ENCODE results near the gene SARS1. TPM values are rescaled to one million over a fixed set of nuclear protein-coding genes. Genes with fewer than 3 reads are reported as not detected.

The SARS1 gene
- total RNA-seq, 2 experiments from 2014 or later: 277 to 290 TPM

GRCh38 chr1:109265016-109265415 lies 51.3 kb downstream of the SARS1 start:
- no peaks in the 10 kb centered on the region for H4K20me1 ChIP-seq (ENCODE audit: insufficient read depth, low read length)

GRCh38 chr1:109265741-109266330 lies 52.1 kb downstream of the SARS1 start:
- ChIA-PET POLR2A (interaction anchor here (0.6 kb wide), 1 partner anchor 9 kb away, joined by 5 read pairs; no protein-coding TSS in a partner anchor), CTCF (ENCODE audit: unreplicated experiment) (no interaction called here)
- no TSS peak for BruUV-seq (replicated peaks)
- Histone ChIP-seq H2AFZ (ENCODE audit: low read length) (no peak overlapping the region), H3K9me2 (ENCODE audit: insufficient read depth, low read length) (no peaks in the 10 kb centered on the region), H3K4me2 (ENCODE audit: low read length) (no peak overlapping the region), H3K79me2 (ENCODE audit: insufficient read depth, low read depth, low read length) (no peaks in the 10 kb centered on the region), H3K36me3 (ENCODE audit: insufficient read depth, low read length) (no peaks in the 10 kb centered on the region), H3K9me3 (ENCODE audit: low read length) (no peaks in the 10 kb centered on the region), H4K20me1 (ENCODE audit: insufficient read depth, low read length) (no peaks in the 10 kb centered on the region), H3K4me1 (ENCODE audit: insufficient read depth, low read length, poor library complexity, severe bottlenecking) (no peaks in the 10 kb centered on the region), H3K27ac (ENCODE audit: low read depth, low read length, poor library complexity, severe bottlenecking) (no peak overlapping the region), H3K4me3 (ENCODE audit: low read depth, low read length, poor library complexity, severe bottlenecking) (no peak overlapping the region)
- no peak for TF ChIP-seq EZH2phosphoT487 (IDR thresholded peaks at IDR 0.05; ENCODE audit: borderline replicate concordance, low read depth, low read length)
- no peak for TF ChIP-seq CTCF (conservative IDR thresholded peaks at IDR 0.05; ENCODE audit: low read length)
- DNase-seq (ENCODE audit: low spot score): no peak
- intact Hi-C loops (cut with micrococcal nuclease; ENCODE audit: unreplicated experiment): no loop called here

More at GRCh38 chr1:109265016-109265415, 51.3 kb downstream of the SARS1 start:
- H3K4me1 ChIP-seq (ENCODE audit: insufficient read depth, low read length, poor library complexity, severe bottlenecking): no peaks in the 10 kb centered on the region
- no peak overlapping the region for H3K4me3 ChIP-seq (ENCODE audit: low read depth, low read length, poor library complexity, severe bottlenecking)
- no peaks in the 10 kb centered on the region for H3K36me3 ChIP-seq (ENCODE audit: insufficient read depth, low read length)
- no peak overlapping the region for H3K27ac ChIP-seq (ENCODE audit: low read depth, low read length, poor library complexity, severe bottlenecking)
- TF ChIP-seq EZH2phosphoT487 (IDR thresholded peaks at IDR 0.05; ENCODE audit: borderline replicate concordance, low read depth, low read length) (no peak), CTCF (conservative IDR thresholded peaks at IDR 0.05; ENCODE audit: low read length) (no peak)
- no TSS peak for BruUV-seq (replicated peaks)
- H3K79me2 ChIP-seq (ENCODE audit: insufficient read depth, low read depth, low read length): no peaks in the 10 kb centered on the region
- intact Hi-C loops (cut with micrococcal nuclease; ENCODE audit: unreplicated experiment): no loop called here
- no peak overlapping the region for H2AFZ ChIP-seq (ENCODE audit: low read length)
- H3K4me2 ChIP-seq (ENCODE audit: low read length): no peak overlapping the region
- no peak for DNase-seq (ENCODE audit: low spot score)
- H3K9me2 ChIP-seq (ENCODE audit: insufficient read depth, low read length): no peaks in the 10 kb centered on the region
- ChIA-PET CTCF (ENCODE audit: unreplicated experiment) (interaction anchor here (1.2 kb wide), 1 partner anchor 135 kb away, joined by 4 read pairs; no protein-coding TSS in a partner anchor), POLR2A (no interaction called here)
- no peaks in the 10 kb centered on the region for H3K9me3 ChIP-seq (ENCODE audit: low read length)

DNA sequence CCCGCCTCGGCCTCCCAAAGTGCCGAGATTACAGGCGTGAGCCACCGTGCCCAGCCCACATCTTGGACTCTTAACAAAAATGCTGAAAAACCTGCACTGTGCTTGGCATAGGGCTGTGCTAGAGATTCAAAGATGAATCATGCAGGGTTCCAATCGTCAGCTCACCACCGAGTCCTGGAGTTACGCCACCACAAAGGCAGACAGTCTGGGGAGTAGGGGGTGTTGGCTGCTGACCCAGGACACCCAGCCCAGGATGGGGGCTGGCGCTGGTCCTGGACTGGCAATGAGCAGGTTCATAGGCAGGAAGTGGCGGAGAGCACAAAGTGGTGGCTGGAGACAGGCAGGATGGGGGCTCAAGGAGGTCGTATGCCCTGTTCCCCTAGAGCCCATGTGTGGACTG lies 53.2 kb downstream of the SARS1 start:
- Histone ChIP-seq H3K36me3 (ENCODE audit: insufficient read depth, low read length) (no peaks in the 10 kb centered on the region), H3K27ac (ENCODE audit: low read depth, low read length, poor library complexity, severe bottlenecking) (no peak overlapping the region), H2AFZ (ENCODE audit: low read length) (no peak overlapping the region), H3K4me2 (ENCODE audit: low read length) (no peak overlapping the region), H4K20me1 (ENCODE audit: insufficient read depth, low read length) (no peaks in the 10 kb centered on the region), H3K4me1 (ENCODE audit: insufficient read depth, low read length, poor library complexity, severe bottlenecking) (no peaks in the 10 kb centered on the region), H3K4me3 (ENCODE audit: low read depth, low read length, poor library complexity, severe bottlenecking) (no peak overlapping the region), H3K9me2 (ENCODE audit: insufficient read depth, low read length) (no peaks in the 10 kb centered on the region), H3K79me2 (ENCODE audit: insufficient read depth, low read depth, low read length) (no peaks in the 10 kb centered on the region), H3K9me3 (ENCODE audit: low read length) (no peaks in the 10 kb centered on the region)
- POLR2A ChIA-PET: interaction anchor here (0.7 kb wide), 1 partner anchor 13 kb away, joined by 4 read pairs; no protein-coding TSS in a partner anchor
- no peak for DNase-seq (ENCODE audit: low spot score)
- no TSS peak for BruUV-seq (replicated peaks)
- intact Hi-C loops (cut with micrococcal nuclease; ENCODE audit: unreplicated experiment): no loop called here
- TF ChIP-seq CTCF (conservative IDR thresholded peaks at IDR 0.05; ENCODE audit: low read length): no peak
- no peak for TF ChIP-seq EZH2phosphoT487 (IDR thresholded peaks at IDR 0.05; ENCODE audit: borderline replicate concordance, low read depth, low read length)
- CTCF ChIA-PET (ENCODE audit: unreplicated experiment): no interaction called here
